Spleen (tissue), 11 donors: Measurements from ENCODE around the gene NAALADL2. TPM values are rescaled to one million over a fixed set of nuclear protein-coding genes. Genes with fewer than 3 reads are reported as not detected.

Experiments
- DNase-seq: peaks from one replicate; pipeline ENCODE4 v3.0.0-alpha.2; 2020
- H3K27ac ChIP-seq, 8 donors: fragments of 200-600 bp; sonication (generic) in 7 of 8; 1 replicate in 4 of 8; 2 replicates in 4 of 8; pipeline versions ENCODE4 v1.5.0 to v1.8.0; 2016 to 2021; ENCODE audit warnings: inconsistent platforms in 4 of 8, mild to moderate bottlenecking in 4 of 8, moderate library complexity in 1 of 8
- H3K27me3 ChIP-seq, 7 donors: fragments of 200-600 bp; sonication (generic) in 6 of 7; replicated peaks in 1 of 7; 1 replicate in 4 of 7; 2 replicates in 3 of 7; pipeline versions ENCODE4 v1.5.0 to v1.8.0; 2016 to 2021; ENCODE audit warnings: inconsistent platforms in 3 of 7, mild to moderate bottlenecking in 1 of 7
- H3K36me3 ChIP-seq, 6 donors: fragments of 200-600 bp; sonication (generic) in 5 of 6; 1 replicate in 4 of 6; 2 replicates in 2 of 6; pipeline versions ENCODE4 v1.5.0 to v1.8.0; 2016 to 2021; ENCODE audit warnings: inconsistent platforms in 2 of 6
- H3K4me1 ChIP-seq, 6 donors: fragments of 200-600 bp; sonication (generic) in 5 of 6; 1 replicate in 3 of 6; 2 replicates in 3 of 6; pipeline versions ENCODE4 v1.5.0 to v1.8.0; 2016 to 2021; ENCODE audit warnings: inconsistent platforms in 3 of 6
- H3K4me3 ChIP-seq, 8 donors: fragments of 200-600 bp; sonication (generic) in 7 of 8; 1 replicate in 4 of 8; 2 replicates in 4 of 8; pipeline versions ENCODE4 v1.5.0 to v1.8.0; 2016 to 2021; ENCODE audit warnings: inconsistent platforms in 4 of 8, mild to moderate bottlenecking in 4 of 8, moderate library complexity in 2 of 8
- H3K9me3 ChIP-seq, 8 donors: fragments of 200-600 bp; sonication (generic) in 7 of 8; 1 replicate in 4 of 8; 2 replicates in 4 of 8; pipeline versions ENCODE4 v1.5.0 to v1.8.0; 2016 to 2021; ENCODE audit warnings: inconsistent platforms in 4 of 8
- POLR2A ChIP-seq, 3 donors: fragments of 450-650 bp; IDR thresholded peaks; one replicate each; pipeline ENCODE4 v1.5.1; 2017; ENCODE audit warnings: antibody characterized with exemption in 3 of 3, mild to moderate bottlenecking in 1 of 3
- POLR2AphosphoS5 ChIP-seq, 3 donors: sonication (generic); formaldehyde crosslinking; IDR thresholded peaks; one replicate each; pipeline ENCODE4 v1.5.1; 2017; ENCODE audit warnings: antibody characterized with exemption in 3 of 3
- WGBS, 5 donors: extraction: QIAGEN DNeasy Blood & Tissue Kit in 3 of 5; methylation state at CpG; one replicate each; pipeline versions ENCODE4 v1.1.5 to v1.1.7; 2013 to 2018; 5-methylcytosine and 5-hydroxymethylcytosine counted together
- intact Hi-C: fragments of 100-400 bp; cut with DNase I; formaldehyde crosslinking; loops from one replicate; pipeline ENCODE4 v1.15.0; 2023; ENCODE audit warnings: low total_unique reads
- polyA plus RNA-seq, 3 donors: library from polyadenylated mRNA; stranded (reverse); fragments of 200-250 nt; gene quantifications; one replicate each; pipeline ENCODE4 v1.2.1, GENCODE V29; 2013
- total RNA-seq, 7 donors: library from RNA; depleted of rRNA in 3 of 7; stranded (reverse); fragments of >200 nt in 3 of 7; fragmentation: NEBNext Ultra II Directional in 4 of 7; extraction: Animal tissue kit (Norgen Biotek cat#: 25700) in 4 of 7; gene quantifications; one replicate each; pipeline versions ENCODE4 v1.1.0 to v1.2.1, GENCODE V29; 2016 to 2021
- TF ChIP-seq, protein P1 (sequence below), 11 experiments: fragments of 200-600 bp in 7 of 11; fragments of 450-650 bp in 4 of 11; sonication (generic) in 4 of 11; IDR thresholded peaks in 8 of 11; conservative IDR thresholded peaks in 3 of 11; 1 replicate in 7 of 11; 2 replicates in 4 of 11; pipeline versions ENCODE4 v1.4.0 to v1.8.0; 2016 to 2021; ENCODE audit warnings: antibody characterized with exemption in 11 of 11, inconsistent platforms in 4 of 11, mild to moderate bottlenecking in 1 of 11
- donor health status: healthy with polysubstance abuse.
- donor health status: DM: no; HTN: no; CAD: no; lungs with moderate emphysema.
- donor health status: DM: no; HTN: no; CAD: no.
- donor health status: Bipolar disorder and iron deficiency.
- donor health status: healthy.
- donor health status: DM: no; HTN: no; CAD: no.
- donor health status: DM: yes; HTN: yes; CAD: no.

NAALADL2 gene
- total and polyA plus RNA-seq, 10 donors, result 0.09 to 14.4 (median 6.4) TPM

GRCh38 chr3:174957081-174957480 is 97.9 kb downstream of the NAALADL2 start:
- Histone ChIP-seq H3K9me3 (peaks cover 0 to 4% (median 0%) of the 10 kb centered on the region in 8 donors), H3K27me3 (no peaks in the 10 kb centered on the region), H3K4me1 (no peaks in the 10 kb centered on the region), H3K4me3 (no peak overlapping the region), H3K36me3 (no peaks in the 10 kb centered on the region), H3K27ac (no peak overlapping the region)
- no peak for DNase-seq
- 81 to 92% (median 88%) methylated on average over 2 of the region's 2 CpGs for WGBS, 5 donors
- intact Hi-C loops, result no loop called here
- TF ChIP-seq POLR2A (IDR thresholded peaks at IDR 0.05), result no peak
- TF ChIP-seq POLR2AphosphoS5 (IDR thresholded peaks at IDR 0.05), result no peak
- TF ChIP-seq, protein P1, sequence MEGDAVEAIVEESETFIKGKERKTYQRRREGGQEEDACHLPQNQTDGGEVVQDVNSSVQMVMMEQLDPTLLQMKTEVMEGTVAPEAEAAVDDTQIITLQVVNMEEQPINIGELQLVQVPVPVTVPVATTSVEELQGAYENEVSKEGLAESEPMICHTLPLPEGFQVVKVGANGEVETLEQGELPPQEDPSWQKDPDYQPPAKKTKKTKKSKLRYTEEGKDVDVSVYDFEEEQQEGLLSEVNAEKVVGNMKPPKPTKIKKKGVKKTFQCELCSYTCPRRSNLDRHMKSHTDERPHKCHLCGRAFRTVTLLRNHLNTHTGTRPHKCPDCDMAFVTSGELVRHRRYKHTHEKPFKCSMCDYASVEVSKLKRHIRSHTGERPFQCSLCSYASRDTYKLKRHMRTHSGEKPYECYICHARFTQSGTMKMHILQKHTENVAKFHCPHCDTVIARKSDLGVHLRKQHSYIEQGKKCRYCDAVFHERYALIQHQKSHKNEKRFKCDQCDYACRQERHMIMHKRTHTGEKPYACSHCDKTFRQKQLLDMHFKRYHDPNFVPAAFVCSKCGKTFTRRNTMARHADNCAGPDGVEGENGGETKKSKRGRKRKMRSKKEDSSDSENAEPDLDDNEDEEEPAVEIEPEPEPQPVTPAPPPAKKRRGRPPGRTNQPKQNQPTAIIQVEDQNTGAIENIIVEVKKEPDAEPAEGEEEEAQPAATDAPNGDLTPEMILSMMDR (IDR thresholded peaks at IDR 0.05 in 8 of 11, conservative IDR thresholded peaks at IDR 0.05 in 3 of 11), result no peak

DNA sequence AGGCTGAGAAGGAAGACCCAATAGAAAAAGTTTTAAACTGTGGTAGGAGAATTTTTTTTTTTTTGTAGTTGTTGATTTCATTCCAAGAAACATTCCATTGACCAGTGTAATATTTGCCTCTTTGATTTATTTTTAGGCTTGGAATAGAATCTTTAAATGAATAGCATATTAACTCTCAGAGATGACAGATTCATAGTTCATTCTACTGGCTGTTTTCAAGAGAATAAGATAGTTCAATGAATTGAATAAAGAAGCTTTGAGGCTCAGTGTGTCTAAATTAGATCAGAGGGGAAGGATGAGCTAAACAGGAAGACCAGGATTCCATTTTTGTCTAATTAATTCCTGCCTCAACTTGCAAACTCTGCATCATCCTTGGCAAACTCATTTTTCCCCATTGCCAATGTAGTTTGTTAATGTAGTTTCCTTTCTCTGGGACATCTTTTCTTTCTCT is 98.4 kb downstream of the NAALADL2 start:
- Histone ChIP-seq H3K9me3 (peaks cover 0 to 4% (median 0%) of the 10 kb centered on the region in 8 donors), H3K4me1 (no peaks in the 10 kb centered on the region), H3K27me3 (no peaks in the 10 kb centered on the region), H3K4me3 (no peak overlapping the region), H3K27ac (no peak overlapping the region), H3K36me3 (no peaks in the 10 kb centered on the region)
- intact Hi-C loops, result no loop called here
- TF ChIP-seq POLR2AphosphoS5 (IDR thresholded peaks at IDR 0.05), result no peak
- TF ChIP-seq, protein P1 (IDR thresholded peaks at IDR 0.05 in 8 of 11, conservative IDR thresholded peaks at IDR 0.05 in 3 of 11), result no peak
- no peak for TF ChIP-seq POLR2A (IDR thresholded peaks at IDR 0.05)
- no peak for DNase-seq

DNA sequence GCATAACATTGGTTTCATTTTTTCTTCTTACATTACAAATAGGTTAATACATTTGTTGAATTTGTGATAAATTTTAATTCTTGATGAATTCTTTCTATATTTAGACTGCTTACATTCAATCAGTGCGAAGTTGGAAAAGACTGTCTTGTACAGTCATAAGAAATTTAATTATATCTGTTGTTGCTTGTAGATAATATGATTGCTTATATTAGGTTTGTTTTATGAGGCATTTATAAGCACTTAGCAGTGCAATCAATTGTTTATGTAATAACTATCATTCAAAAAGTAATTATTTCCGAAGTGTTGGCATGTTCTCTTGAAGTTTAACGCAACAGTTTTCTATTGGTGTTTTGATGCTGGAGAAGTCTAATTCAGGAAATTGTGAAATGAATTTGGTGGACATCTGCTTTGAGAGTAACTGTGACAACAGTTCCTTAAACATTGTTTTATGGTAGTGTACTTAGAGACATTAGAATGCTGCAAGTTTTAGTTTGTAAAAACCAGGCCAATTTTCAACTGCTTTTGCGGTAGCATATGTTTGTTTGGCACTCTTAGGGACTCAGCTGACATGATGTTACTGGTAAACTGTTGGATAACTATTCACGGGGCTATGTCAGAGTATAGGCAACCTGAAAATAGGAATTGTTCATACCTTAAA is 99.7 kb downstream of the NAALADL2 start:
- H3K4me3 ChIP-seq, result no peak overlapping the region
- H3K4me1 ChIP-seq, result no peaks in the 10 kb centered on the region
- peaks cover 0 to 3% (median 0%) of the 10 kb centered on the region in 8 donors for H3K9me3 ChIP-seq
- TF ChIP-seq POLR2AphosphoS5 (IDR thresholded peaks at IDR 0.05) (no peak), POLR2A (IDR thresholded peaks at IDR 0.05) (no peak)
- TF ChIP-seq, protein P1 (IDR thresholded peaks at IDR 0.05 in 8 of 11, conservative IDR thresholded peaks at IDR 0.05 in 3 of 11), result no peak
- intact Hi-C loops, result no loop called here
- H3K27ac ChIP-seq, result no peak overlapping the region
- no peak for DNase-seq
- H3K27me3 ChIP-seq, result no peaks in the 10 kb centered on the region
- no peaks in the 10 kb centered on the region for H3K36me3 ChIP-seq
- WGBS, 5 donors, result 62 to 86% (median 77%) methylated on average over 5 of the region's 5 CpGs

- WGBS, 5 donors, result 62 to 76% (median 76%) methylated on average over 4 of the region's 4 CpGs
- no peaks in the 10 kb centered on the region for H3K4me1 ChIP-seq
- no peaks in the 10 kb centered on the region for H3K36me3 ChIP-seq
- TF ChIP-seq, protein P1 (IDR thresholded peaks at IDR 0.05 in 8 of 11, conservative IDR thresholded peaks at IDR 0.05 in 3 of 11), result no peak
- TF ChIP-seq POLR2AphosphoS5 (IDR thresholded peaks at IDR 0.05), result no peak
- TF ChIP-seq POLR2A (IDR thresholded peaks at IDR 0.05), result no peak
- no peaks in the 10 kb centered on the region for H3K27me3 ChIP-seq
- intact Hi-C loops, result no loop called here
- no peaks in the 10 kb centered on the region for H3K9me3 ChIP-seq
- no peak for DNase-seq
- H3K27ac ChIP-seq, result no peak overlapping the region
- H3K4me3 ChIP-seq, result no peak overlapping the region
These were observed 100.5 kb downstream of the NAALADL2 start for GRCh38 chr3:174959556-174960065.
